Pancreas (tissue), 10 donors: Measurements from ENCODE around the gene PRKCB. TPM values are rescaled to one million over a fixed set of nuclear protein-coding genes. Genes with fewer than 3 reads are reported as not detected.

Experiments
- ATAC-seq, 4 donors: fragments of 200-7000 bp; cut with Tn5 transposase; one replicate each; pipeline versions ENCODE4 v1.8.0 to v1.9.1; 2020; ENCODE audit warnings: mild to moderate bottlenecking in 4 of 4, moderate library complexity in 4 of 4
- DNase-seq, 6 donors: peaks; one replicate each; pipeline ENCODE4 v3.0.0-alpha.2; 2020
- FAIRE-seq: peaks from 2 replicates; lab custom pipeline; 2012; peaks lifted over from hg19 to GRCh38; lab: Jason Lieb, UNC
- H3K27ac ChIP-seq, 4 donors: fragments of 200-600 bp; sonication (generic); 1 replicate in 3 of 4; 2 replicates in 1 of 4; pipeline versions ENCODE4 v1.5.0 to v1.8.0; 2020
- H3K27me3 ChIP-seq, 4 donors: fragments of 200-600 bp; one replicate each; pipeline ENCODE4 v1.8.0; 2021
- H3K36me3 ChIP-seq, 3 donors: fragments of 200-600 bp; sonication (generic) in 1 of 3; one replicate each; pipeline versions ENCODE4 v1.5.0 to v1.8.0; 2020 to 2021
- H3K4me1 ChIP-seq, 3 donors: fragments of 200-600 bp; one replicate each; pipeline ENCODE4 v1.8.0; 2021
- H3K4me3 ChIP-seq, 4 donors: fragments of 200-600 bp; sonication (generic) in 2 of 4; one replicate each; pipeline versions ENCODE4 v1.5.0 to v1.8.0; 2020 to 2021
- H3K9me3 ChIP-seq, 4 donors: fragments of 200-600 bp; one replicate each; pipeline ENCODE4 v1.8.0; 2021
- WGBS, 2 donors: extraction: QIAGEN DNeasy Blood & Tissue Kit; methylation state at CpG; one replicate each; pipeline ENCODE4 v1.1.7; 2013; 5-methylcytosine and 5-hydroxymethylcytosine counted together
- intact Hi-C, 3 donors: fragments of 100-400 bp; cut with DNase I; formaldehyde crosslinking; loops; one replicate each; pipeline versions ENCODE4 v1.11.1 to v1.14.2; 2022
- polyA plus RNA-seq, 2 donors: library from polyadenylated mRNA; stranded (reverse); fragments of 200-250 nt; gene quantifications; one replicate each; pipeline ENCODE4 v1.2.3, GENCODE V29; 2013
- total RNA-seq, 6 donors: library from RNA; stranded (reverse); fragmentation: NEBNext Ultra II Directional in 4 of 6; extraction: Animal tissue kit (Norgen Biotek cat#: 25700) in 4 of 6; gene quantifications; one replicate each; pipeline versions ENCODE4 v1.2.1 to v1.2.4, GENCODE V29; 2021 to 2023
- TF ChIP-seq, protein P1 (sequence below), 4 donors: fragments of 200-600 bp; sonication (generic) in 3 of 4; IDR thresholded peaks; one replicate each; pipeline versions ENCODE4 v1.5.0 to v1.8.0; 2021; ENCODE audit warnings: antibody characterized with exemption in 4 of 4
- donor health status: healthy with polysubstance abuse.
- donor health status: DM: no; HTN: no; CAD: no; lungs with moderate emphysema.
- donor health status: DM: no; HTN: no; CAD: no.
- donor health status: control.
- donor health status: control.
- donor health status: Bipolar disorder and iron deficiency.
- donor health status: DM: yes; HTN: yes; CAD: no.
- donor health status: DM: no; HTN: no; CAD: no.
- donor health status: DM: no; HTN: no; CAD: no.
- donor health status: DM: yes; HTN: yes; CAD: no.

Gene PRKCB
- total and polyA plus RNA-seq, 8 donors, result 0.19 to 4.3 (median 0.61) TPM

DNA sequence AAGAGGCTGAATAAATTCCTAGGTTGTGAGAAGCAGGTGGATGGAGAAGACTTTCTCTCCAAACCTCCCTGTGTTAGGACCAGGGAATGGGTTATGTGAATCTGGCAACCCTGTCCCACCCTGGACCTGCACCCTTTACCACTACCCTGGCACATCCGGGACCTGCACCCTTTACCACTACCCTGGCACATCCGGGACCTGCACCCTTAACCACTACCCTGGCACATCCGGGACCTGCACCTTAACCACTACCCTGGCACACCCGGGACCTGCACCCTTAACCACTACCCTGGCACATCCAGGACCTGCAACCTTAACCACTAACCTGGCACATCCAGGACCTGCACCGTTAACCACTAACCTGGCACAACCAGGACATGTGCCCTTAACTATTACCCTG is 213.3 kb downstream of the PRKCB start:
- Histone ChIP-seq H3K9me3 (no peaks in the 10 kb centered on the region), H3K4me1 (no peaks in the 10 kb centered on the region), H3K27ac (no peak overlapping the region), H3K36me3 (no peaks in the 10 kb centered on the region), H3K4me3 (no peak overlapping the region), H3K27me3 (peaks cover 0 to 6% (median 0%) of the 10 kb centered on the region in 4 donors)
- WGBS, 2 donors, result 51 to 68% methylated on average over 5 of the region's 5 CpGs
- DNase-seq (no peak), FAIRE-seq (no peak), ATAC-seq (no peak)
- intact Hi-C loops, result loop anchor here in 1 of 3 donors (5.0 to 10.0 kb wide), 2 partner anchors 206 to 453 kb away; partner anchors contain the start of gene CACNG3
- TF ChIP-seq, protein P1, sequence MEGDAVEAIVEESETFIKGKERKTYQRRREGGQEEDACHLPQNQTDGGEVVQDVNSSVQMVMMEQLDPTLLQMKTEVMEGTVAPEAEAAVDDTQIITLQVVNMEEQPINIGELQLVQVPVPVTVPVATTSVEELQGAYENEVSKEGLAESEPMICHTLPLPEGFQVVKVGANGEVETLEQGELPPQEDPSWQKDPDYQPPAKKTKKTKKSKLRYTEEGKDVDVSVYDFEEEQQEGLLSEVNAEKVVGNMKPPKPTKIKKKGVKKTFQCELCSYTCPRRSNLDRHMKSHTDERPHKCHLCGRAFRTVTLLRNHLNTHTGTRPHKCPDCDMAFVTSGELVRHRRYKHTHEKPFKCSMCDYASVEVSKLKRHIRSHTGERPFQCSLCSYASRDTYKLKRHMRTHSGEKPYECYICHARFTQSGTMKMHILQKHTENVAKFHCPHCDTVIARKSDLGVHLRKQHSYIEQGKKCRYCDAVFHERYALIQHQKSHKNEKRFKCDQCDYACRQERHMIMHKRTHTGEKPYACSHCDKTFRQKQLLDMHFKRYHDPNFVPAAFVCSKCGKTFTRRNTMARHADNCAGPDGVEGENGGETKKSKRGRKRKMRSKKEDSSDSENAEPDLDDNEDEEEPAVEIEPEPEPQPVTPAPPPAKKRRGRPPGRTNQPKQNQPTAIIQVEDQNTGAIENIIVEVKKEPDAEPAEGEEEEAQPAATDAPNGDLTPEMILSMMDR (IDR thresholded peaks at IDR 0.05), result no peak

DNA sequence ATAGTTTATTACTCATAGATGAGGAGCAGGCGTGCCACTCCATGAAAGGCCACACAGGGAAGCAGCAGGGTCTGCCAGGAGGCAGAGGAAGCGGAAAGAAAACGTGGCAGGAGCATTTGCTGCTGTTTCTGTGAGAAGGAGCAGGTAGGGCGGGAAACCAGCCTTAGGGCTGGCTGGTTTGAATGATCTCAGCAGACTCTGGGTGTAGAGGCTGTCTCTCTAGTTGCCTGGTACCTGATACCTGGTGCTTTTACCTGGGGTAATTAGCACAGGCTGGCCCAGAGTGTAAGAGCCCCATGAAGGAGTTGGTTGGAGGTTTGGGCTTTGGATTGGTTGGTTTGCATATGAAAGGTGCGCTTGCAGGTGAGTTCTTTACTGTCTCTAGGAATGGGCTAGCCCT is 215.3 kb downstream of the PRKCB start:
- no peaks in the 10 kb centered on the region for H3K36me3 ChIP-seq
- no peak for DNase-seq
- ATAC-seq, result no peak
- no peaks in the 10 kb centered on the region for H3K9me3 ChIP-seq
- H3K27me3 ChIP-seq, result peaks cover 0 to 7% (median 0%) of the 10 kb centered on the region in 4 donors
- WGBS, 2 donors, result 47% methylated on average over 5 of the region's 5 CpGs
- TF ChIP-seq, protein P1 (IDR thresholded peaks at IDR 0.05), result no peak
- intact Hi-C loops, result no loop called here
- H3K4me1 ChIP-seq, result no peaks in the 10 kb centered on the region
- FAIRE-seq, result no peak
- no peak overlapping the region for H3K4me3 ChIP-seq
- H3K27ac ChIP-seq, result no peak overlapping the region

GRCh38 chr16:24052329-24053098 is 216.7 kb downstream of the PRKCB start:
- DNase-seq, result no peak
- no peaks in the 10 kb centered on the region for H3K4me1 ChIP-seq
- peaks cover 0 to 7% (median 0%) of the 10 kb centered on the region in 4 donors for H3K27me3 ChIP-seq
- no peaks in the 10 kb centered on the region for H3K36me3 ChIP-seq
- intact Hi-C loops, result no loop called here
- FAIRE-seq, result no peak
- ATAC-seq, result no peak
- TF ChIP-seq, protein P1 (IDR thresholded peaks at IDR 0.05), result no peak
- no peak overlapping the region for H3K4me3 ChIP-seq
- H3K9me3 ChIP-seq, result no peaks in the 10 kb centered on the region
- WGBS, 2 donors, result 35 to 43% methylated on average over 9 of the region's 9 CpGs
- H3K27ac ChIP-seq, result no peak overlapping the region

GRCh38 chr16:24053099-24053946 is 217.5 kb downstream of the PRKCB start:
- TF ChIP-seq, protein P1 (IDR thresholded peaks at IDR 0.05), result no peak

More at GRCh38 chr16:24053099-24053946, 217.5 kb downstream of the PRKCB start:
- Histone ChIP-seq H3K4me3 (no peak overlapping the region), H3K36me3 (no peaks in the 10 kb centered on the region), H3K4me1 (no peaks in the 10 kb centered on the region), H3K9me3 (no peaks in the 10 kb centered on the region), H3K27me3 (peaks cover 0 to 7% (median 0%) of the 10 kb centered on the region in 4 donors), H3K27ac (no peak overlapping the region)
- ATAC-seq (no peak), FAIRE-seq (no peak), DNase-seq (no peak)
- 58 to 64% methylated on average over 8 of the region's 8 CpGs for WGBS, 2 donors
- intact Hi-C loops, result no loop called here
